ENCODE measurements around the gene FPR1. TPM values are rescaled to one million over a fixed set of nuclear protein-coding genes. Genes with fewer than 3 reads are reported as not detected.

FPR1 gene
- total and polyA plus RNA-seq, 9 donors, result 0.66 to 3.2 (median 1.9) TPM

- DNase-seq, result no peak
- H3K36me3 ChIP-seq (ENCODE audit: control insufficient read depth, insufficient read depth, low read length), result no peaks in the 10 kb centered on the region
- H3K9me3 ChIP-seq (replicated peaks; ENCODE audit: control insufficient read depth, low read depth, low read length), result no peaks in the 10 kb centered on the region
- no peak within 1 kb of the TSS for H3K4me3 ChIP-seq (ENCODE audit: low read length)
- H3K4me1 ChIP-seq (ENCODE audit: control insufficient read depth, insufficient read depth, low read length), result no peaks in the 10 kb centered on the region
- WGBS (ENCODE audit: insufficient coverage), result 71% methylated on average over 2 of the region's 8 CpGs
- no peak within 1 kb of the TSS for H3K27ac ChIP-seq (ENCODE audit: low read length)
- H3K27me3 ChIP-seq (ENCODE audit: control insufficient read depth, insufficient read depth, low read length), result no peaks in the 10 kb centered on the region
Observed at GRCh38 chr19:51760697-51761356, 9.1 kb upstream of the FPR1 start, which contains the start of gene FPR2. FPR2 (plus strand) TSS chr19:51761180; CDS start chr19:51768659, 7,479 bp downstream.

GRCh38 chr19:51755571-51755970 is 3.9 kb upstream of the FPR1 start:
- WGBS (ENCODE audit: insufficient coverage), result 100% methylated on average over 3 of the region's 7 CpGs
- H3K36me3 ChIP-seq (ENCODE audit: control insufficient read depth, insufficient read depth, low read length), result no peaks in the 10 kb centered on the region
- H3K27me3 ChIP-seq (ENCODE audit: control insufficient read depth, insufficient read depth, low read length), result no peaks in the 10 kb centered on the region
- no peaks in the 10 kb centered on the region for H3K9me3 ChIP-seq (replicated peaks; ENCODE audit: control insufficient read depth, low read depth, low read length)
- H3K27ac ChIP-seq (ENCODE audit: low read length), result no peak overlapping the region
- H3K4me1 ChIP-seq (ENCODE audit: control insufficient read depth, insufficient read depth, low read length), result no peaks in the 10 kb centered on the region
- DNase-seq, result no peak
- no peak overlapping the region for H3K4me3 ChIP-seq (ENCODE audit: low read length)

DNA sequence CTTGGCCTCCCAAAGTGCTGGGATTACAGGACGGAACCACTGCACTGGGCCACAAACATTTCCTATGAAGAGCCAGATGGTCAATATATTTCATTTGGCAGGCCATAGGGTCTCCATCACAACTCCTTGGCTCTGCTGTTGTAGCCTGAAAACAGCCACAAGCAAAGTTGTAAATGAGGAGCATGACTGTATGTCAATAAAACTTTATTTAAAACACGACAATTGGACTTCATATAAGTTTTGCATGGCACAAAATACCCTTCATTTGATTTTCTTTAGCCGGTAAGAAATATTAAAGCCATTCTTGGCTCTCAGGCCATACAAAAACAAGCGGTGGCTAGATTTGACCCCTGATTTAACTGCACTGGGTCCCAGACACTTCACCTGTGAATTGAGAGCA is 3.1 kb upstream of the FPR1 start:
- no peaks in the 10 kb centered on the region for H3K27me3 ChIP-seq (ENCODE audit: control insufficient read depth, insufficient read depth, low read length)
- H3K36me3 ChIP-seq (ENCODE audit: control insufficient read depth, insufficient read depth, low read length), result no peaks in the 10 kb centered on the region
- H3K4me1 ChIP-seq (ENCODE audit: control insufficient read depth, insufficient read depth, low read length), result no peaks in the 10 kb centered on the region
- no peak overlapping the region for H3K27ac ChIP-seq (ENCODE audit: low read length)
- H3K9me3 ChIP-seq (replicated peaks; ENCODE audit: control insufficient read depth, low read depth, low read length), result no peaks in the 10 kb centered on the region
- no peak overlapping the region for H3K4me3 ChIP-seq (ENCODE audit: low read length)
- DNase-seq, result no peak
- 54% methylated on average over 3 of the region's 4 CpGs for WGBS (ENCODE audit: insufficient coverage)

DNA sequence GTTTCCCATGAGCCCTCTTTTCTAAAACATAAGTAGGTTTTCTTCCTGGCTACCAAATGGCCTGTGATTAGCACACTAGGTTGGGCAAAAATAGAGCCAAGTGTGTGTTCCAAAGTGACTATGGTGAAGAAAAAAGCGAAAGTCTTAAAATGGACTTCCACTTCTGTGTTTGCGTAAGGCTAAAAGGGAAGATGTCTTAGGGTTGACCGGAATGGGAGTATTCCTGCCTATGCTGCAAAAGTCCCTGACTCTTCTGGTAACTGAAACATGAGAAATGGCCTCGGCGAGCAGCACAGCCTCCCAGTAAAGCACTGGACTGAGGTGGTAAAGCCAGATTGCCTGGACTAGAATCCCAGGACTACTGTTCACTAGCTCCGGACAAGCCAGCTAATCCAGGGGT is 2.4 kb upstream of the FPR1 start:
- peak; percentile 57 for DNase-seq
- Histone ChIP-seq H3K4me1 (ENCODE audit: control insufficient read depth, insufficient read depth, low read length) (no peaks in the 10 kb centered on the region), H3K4me3 (ENCODE audit: low read length) (no peak overlapping the region), H3K27me3 (ENCODE audit: control insufficient read depth, insufficient read depth, low read length) (no peaks in the 10 kb centered on the region), H3K27ac (ENCODE audit: low read length) (peak overlapping the region; percentile 20), H3K36me3 (ENCODE audit: control insufficient read depth, insufficient read depth, low read length) (no peaks in the 10 kb centered on the region), H3K9me3 (replicated peaks; ENCODE audit: control insufficient read depth, low read depth, low read length) (no peaks in the 10 kb centered on the region)
- WGBS (ENCODE audit: insufficient coverage), result 82% methylated on average over 6 of the region's 6 CpGs

DNA sequence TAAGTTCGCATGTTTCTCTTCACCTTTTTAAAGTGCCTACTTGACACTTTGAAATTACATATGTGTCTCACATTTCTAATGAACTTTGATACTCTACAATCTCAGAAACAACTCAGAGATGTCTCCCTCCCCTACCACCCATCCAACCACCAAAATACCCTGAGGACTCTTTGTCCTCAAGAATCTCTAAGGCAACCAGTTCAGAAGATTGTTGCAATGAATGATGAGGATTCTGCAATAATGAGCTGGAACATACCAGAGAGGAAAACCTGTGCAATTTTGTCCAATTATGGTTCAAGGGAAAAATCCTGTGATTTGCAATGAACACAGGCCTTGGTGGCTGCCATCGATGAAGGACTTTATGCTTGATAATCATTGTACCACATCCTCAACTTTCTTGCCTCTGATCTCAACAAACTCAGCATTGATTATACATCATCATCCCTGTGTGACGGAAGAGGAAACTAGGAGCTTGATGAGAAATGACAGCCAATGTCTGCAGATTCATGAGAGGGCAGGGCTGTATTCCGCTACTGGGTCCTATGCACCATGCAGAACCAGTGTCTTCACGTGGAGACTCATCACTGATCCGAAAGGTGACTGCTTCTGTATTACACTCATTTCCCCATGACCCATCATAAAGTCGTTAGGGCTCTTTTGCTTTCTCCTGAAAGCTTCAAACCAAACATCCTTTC is 1.1 kb downstream of the FPR1 start:
- no peaks in the 10 kb centered on the region for H3K27me3 ChIP-seq (ENCODE audit: control insufficient read depth, insufficient read depth, low read length)
- H3K36me3 ChIP-seq (ENCODE audit: control insufficient read depth, insufficient read depth, low read length), result no peaks in the 10 kb centered on the region
- H3K4me3 ChIP-seq (ENCODE audit: low read length), result peak overlapping the region; percentile 10
- no peaks in the 10 kb centered on the region for H3K9me3 ChIP-seq (replicated peaks; ENCODE audit: control insufficient read depth, low read depth, low read length)
- no peak overlapping the region for H3K27ac ChIP-seq (ENCODE audit: low read length)
- DNase-seq, result no peak
- H3K4me1 ChIP-seq (ENCODE audit: control insufficient read depth, insufficient read depth, low read length), result no peaks in the 10 kb centered on the region
- WGBS (ENCODE audit: insufficient coverage), result 74% methylated on average over 6 of the region's 7 CpGs

DNA sequence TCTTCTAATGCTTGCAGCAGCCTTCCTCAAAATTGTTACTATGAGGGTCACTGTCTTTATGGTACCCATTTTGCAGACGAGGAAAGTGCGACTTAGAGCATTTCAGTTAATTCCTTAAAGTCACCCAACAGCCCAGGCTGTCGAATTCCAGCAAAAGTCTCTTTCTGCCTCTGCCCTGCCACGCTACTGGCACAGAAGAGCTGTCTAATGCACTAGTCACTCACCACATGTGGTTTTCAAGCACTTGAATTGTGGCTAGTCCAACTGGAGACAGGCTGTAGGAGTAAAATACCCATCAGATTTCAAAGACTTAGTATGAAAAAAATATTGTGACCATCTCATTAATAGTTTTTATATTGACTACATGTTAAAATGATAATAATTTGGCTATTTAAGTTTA is 1.7 kb downstream of the FPR1 start:
- H3K27ac ChIP-seq (ENCODE audit: low read length), result no peak overlapping the region
- 71% methylated on average over 1 of the region's 4 CpGs for WGBS (ENCODE audit: insufficient coverage)
- no peaks in the 10 kb centered on the region for H3K27me3 ChIP-seq (ENCODE audit: control insufficient read depth, insufficient read depth, low read length)
- no peaks in the 10 kb centered on the region for H3K4me1 ChIP-seq (ENCODE audit: control insufficient read depth, insufficient read depth, low read length)
- no peak for DNase-seq
- no peaks in the 10 kb centered on the region for H3K9me3 ChIP-seq (replicated peaks; ENCODE audit: control insufficient read depth, low read depth, low read length)
- no peak overlapping the region for H3K4me3 ChIP-seq (ENCODE audit: low read length)
- no peaks in the 10 kb centered on the region for H3K36me3 ChIP-seq (ENCODE audit: control insufficient read depth, insufficient read depth, low read length)

- Histone ChIP-seq H3K9me3 (replicated peaks; ENCODE audit: control insufficient read depth, low read depth, low read length) (no peaks in the 10 kb centered on the region), H3K4me1 (ENCODE audit: control insufficient read depth, insufficient read depth, low read length) (no peaks in the 10 kb centered on the region), H3K36me3 (ENCODE audit: control insufficient read depth, insufficient read depth, low read length) (no peaks in the 10 kb centered on the region), H3K4me3 (ENCODE audit: low read length) (no peak overlapping the region), H3K27me3 (ENCODE audit: control insufficient read depth, insufficient read depth, low read length) (no peaks in the 10 kb centered on the region), H3K27ac (ENCODE audit: low read length) (no peak overlapping the region)
- no peak for DNase-seq
- WGBS (ENCODE audit: insufficient coverage), result 75% methylated on average over 5 of the region's 7 CpGs
Observed at GRCh38 chr19:51746731-51747130, 4.9 kb downstream of the FPR1 start.

DNA sequence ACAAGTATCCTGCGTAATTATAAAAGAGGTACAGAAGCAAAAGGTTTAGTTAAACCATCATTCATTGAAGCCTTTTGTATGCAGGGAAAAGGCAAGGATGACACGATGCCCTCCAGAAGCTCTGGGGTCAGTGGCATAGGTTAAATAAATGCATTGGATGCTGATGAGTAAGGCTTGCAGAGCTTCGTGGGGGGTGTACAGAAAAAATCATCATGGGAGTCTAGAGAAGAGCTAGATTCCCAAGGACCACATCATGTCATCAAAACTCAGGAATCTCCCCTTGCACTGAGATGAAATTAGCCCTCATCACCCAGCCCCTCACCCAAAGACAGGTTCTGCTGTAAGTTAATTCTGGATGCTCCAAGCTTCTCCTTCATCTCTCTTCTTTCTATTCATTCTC is 8.3 kb downstream of the FPR1 start:
- Histone ChIP-seq H3K4me3 (ENCODE audit: low read length) (no peak overlapping the region), H3K36me3 (ENCODE audit: control insufficient read depth, insufficient read depth, low read length) (no peaks in the 10 kb centered on the region), H3K27ac (ENCODE audit: low read length) (no peak overlapping the region), H3K27me3 (ENCODE audit: control insufficient read depth, insufficient read depth, low read length) (peaks cover 4% of the 10 kb centered on the region), H3K4me1 (ENCODE audit: control insufficient read depth, insufficient read depth, low read length) (no peaks in the 10 kb centered on the region), H3K9me3 (replicated peaks; ENCODE audit: control insufficient read depth, low read depth, low read length) (no peaks in the 10 kb centered on the region)
- DNase-seq, result no peak
- WGBS (ENCODE audit: insufficient coverage), result no CpG with 5 or more reads among the region's 3 CpGs

- no peaks in the 10 kb centered on the region for H3K4me1 ChIP-seq (ENCODE audit: control insufficient read depth, insufficient read depth, low read length)
- H3K36me3 ChIP-seq (ENCODE audit: control insufficient read depth, insufficient read depth, low read length), result no peaks in the 10 kb centered on the region
- H3K27me3 ChIP-seq (ENCODE audit: control insufficient read depth, insufficient read depth, low read length), result peaks cover 4% of the 10 kb centered on the region
- no peak overlapping the region for H3K4me3 ChIP-seq (ENCODE audit: low read length)
- 7% methylated on average over 3 of the region's 6 CpGs for WGBS (ENCODE audit: insufficient coverage)
- DNase-seq, result no peak
- H3K9me3 ChIP-seq (replicated peaks; ENCODE audit: control insufficient read depth, low read depth, low read length), result no peaks in the 10 kb centered on the region
- H3K27ac ChIP-seq (ENCODE audit: low read length), result no peak overlapping the region
Observed at GRCh38 chr19:51742789-51743188, 8.9 kb downstream of the FPR1 start.

GRCh38 chr19:51740356-51740755 is 11.3 kb downstream of the FPR1 start:
- H3K27ac ChIP-seq (ENCODE audit: low read length), result no peak overlapping the region
- H3K36me3 ChIP-seq (ENCODE audit: control insufficient read depth, insufficient read depth, low read length), result no peaks in the 10 kb centered on the region
- WGBS (ENCODE audit: insufficient coverage), result no CpG with 5 or more reads among the region's 5 CpGs
- peaks cover 10% of the 10 kb centered on the region for H3K27me3 ChIP-seq (ENCODE audit: control insufficient read depth, insufficient read depth, low read length)
- H3K4me1 ChIP-seq (ENCODE audit: control insufficient read depth, insufficient read depth, low read length), result no peaks in the 10 kb centered on the region
- no peak overlapping the region for H3K4me3 ChIP-seq (ENCODE audit: low read length)
- no peak for DNase-seq
- no peaks in the 10 kb centered on the region for H3K9me3 ChIP-seq (replicated peaks; ENCODE audit: control insufficient read depth, low read depth, low read length)
